Esophagus squamous epithelium (tissue), 4 donors: ENCODE results near the gene ZNF669.

Experiments used
- POLR2A ChIP-seq, 4 donors: fragments of 450-650 bp; IDR thresholded peaks; one replicate each; pipeline ENCODE4 v1.6.1; 2017; ENCODE audit warnings: antibody characterized with exemption in 4 of 4, mild to moderate bottlenecking in 4 of 4, moderate library complexity in 3 of 4
- TF ChIP-seq, protein P1 (sequence below), 6 experiments: fragments of 450-650 bp in 4 of 6; fragments of 200-600 bp in 2 of 6; sonication (generic) in 2 of 6; IDR thresholded peaks; one replicate each; pipeline ENCODE4 v1.5.1; 2016 to 2019; ENCODE audit warnings: antibody characterized with exemption in 6 of 6, mild to moderate bottlenecking in 4 of 6, moderate library complexity in 4 of 6

DNA sequence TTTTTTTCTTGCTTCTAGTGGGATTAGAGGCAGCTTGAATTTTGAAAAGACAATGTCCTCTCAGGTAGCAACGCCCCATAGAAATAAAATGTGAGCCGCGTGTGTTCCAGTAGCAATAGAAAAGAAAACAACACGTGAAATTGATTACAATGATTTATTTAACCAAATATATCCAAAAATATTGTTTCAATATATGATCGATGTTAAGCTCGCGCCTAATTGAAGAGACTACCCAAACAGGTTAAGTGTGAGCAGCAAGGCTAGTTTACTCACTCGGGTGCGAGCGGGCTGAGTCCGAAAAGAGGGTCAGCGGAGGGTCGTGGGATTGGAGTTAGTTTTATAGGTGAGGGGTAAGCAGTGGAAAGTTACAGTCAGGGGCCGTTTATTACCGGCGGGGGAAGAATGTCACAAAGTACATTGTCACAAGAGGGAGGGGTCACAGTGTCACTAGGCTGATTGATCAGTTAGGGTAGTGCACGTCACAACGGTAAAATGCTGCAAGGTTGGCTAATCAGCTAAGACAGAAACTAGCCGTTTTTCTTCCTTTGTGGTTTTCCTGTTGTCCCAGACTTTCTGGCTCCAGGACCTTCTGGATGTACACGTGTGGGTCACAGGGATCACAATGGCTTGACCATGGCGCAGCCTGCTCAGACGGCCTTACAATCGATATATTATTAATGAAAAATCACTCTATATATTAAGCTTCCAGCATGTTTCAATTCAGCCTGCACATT is 24.8 kb downstream of the ZNF669 start:
- TF ChIP-seq, protein P1, sequence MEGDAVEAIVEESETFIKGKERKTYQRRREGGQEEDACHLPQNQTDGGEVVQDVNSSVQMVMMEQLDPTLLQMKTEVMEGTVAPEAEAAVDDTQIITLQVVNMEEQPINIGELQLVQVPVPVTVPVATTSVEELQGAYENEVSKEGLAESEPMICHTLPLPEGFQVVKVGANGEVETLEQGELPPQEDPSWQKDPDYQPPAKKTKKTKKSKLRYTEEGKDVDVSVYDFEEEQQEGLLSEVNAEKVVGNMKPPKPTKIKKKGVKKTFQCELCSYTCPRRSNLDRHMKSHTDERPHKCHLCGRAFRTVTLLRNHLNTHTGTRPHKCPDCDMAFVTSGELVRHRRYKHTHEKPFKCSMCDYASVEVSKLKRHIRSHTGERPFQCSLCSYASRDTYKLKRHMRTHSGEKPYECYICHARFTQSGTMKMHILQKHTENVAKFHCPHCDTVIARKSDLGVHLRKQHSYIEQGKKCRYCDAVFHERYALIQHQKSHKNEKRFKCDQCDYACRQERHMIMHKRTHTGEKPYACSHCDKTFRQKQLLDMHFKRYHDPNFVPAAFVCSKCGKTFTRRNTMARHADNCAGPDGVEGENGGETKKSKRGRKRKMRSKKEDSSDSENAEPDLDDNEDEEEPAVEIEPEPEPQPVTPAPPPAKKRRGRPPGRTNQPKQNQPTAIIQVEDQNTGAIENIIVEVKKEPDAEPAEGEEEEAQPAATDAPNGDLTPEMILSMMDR (IDR thresholded peaks at IDR 0.05) = no peak
- TF ChIP-seq POLR2A (IDR thresholded peaks at IDR 0.05) = no peak
